Caco-2 (cell line): ENCODE measurements around the gene SYT1. TPM values are rescaled to one million over a fixed set of nuclear protein-coding genes. Genes with fewer than 3 reads are reported as not detected.

Source experiments
- BruUV-seq: library from RNA; stranded (reverse); fragments of 400-500 nt; replicated peaks from 2 replicates; lab custom pipeline; 2021; lab: Mats Ljungman, UMichigan
- CTCF ChIA-PET: fragments of 300-600 bp; sonication (Branson Sonifier 250); formaldehyde crosslinking; loops from one replicate; lab custom pipeline; 2022; ENCODE audit warnings: antibody characterized with exemption; lab: Charles Lee
- POLR2A ChIA-PET: fragments of 300-600 bp; sonication (Branson Sonifier 250); formaldehyde crosslinking; loops from one replicate; lab custom pipeline; 2022; ENCODE audit warnings: antibody characterized with exemption; lab: Charles Lee
- DNase-seq, 2 experiments: peaks; one replicate each; pipeline versions ENCODE4 v3.0.0 to v3.0.0-alpha.2; 2020 to 2022
- H3K27me3 ChIP-seq: replicated peaks from 2 replicates; pipeline ENCODE4 v1.6.0; 2011; ENCODE audit warnings: low read length; ENCODE audit not compliant: control insufficient read depth, insufficient read depth
- H3K36me3 ChIP-seq: 2 replicates; pipeline ENCODE4 v1.5.1; 2011; ENCODE audit warnings: low read length; ENCODE audit not compliant: control insufficient read depth, insufficient read depth
- H3K4me1 ChIP-seq: fragments of 250-450 bp; sonication (Bioruptor Pico); 2 replicates; pipeline ENCODE4 v1.5.1; 2020; ENCODE audit warnings: mild to moderate bottlenecking
- H3K4me3 ChIP-seq: 2 replicates; pipeline ENCODE4 v1.5.1; 2011; ENCODE audit warnings: low read depth, mild to moderate bottlenecking, control low read depth, low read length
- H3K9me3 ChIP-seq: fragments of 250-450 bp; sonication (Bioruptor Pico); 2 replicates; pipeline ENCODE4 v1.5.1; 2020; ENCODE audit warnings: mild to moderate bottlenecking, moderate library complexity
- H3K27ac Mint-ChIP-seq: one replicate; pipeline ENCODE4 v1.8.0; 2022; ENCODE audit warnings: mixed read lengths; ENCODE audit not compliant: unreplicated experiment
- H3K27me3 Mint-ChIP-seq: one replicate; pipeline ENCODE4 v1.8.0; 2022; ENCODE audit warnings: mixed read lengths; ENCODE audit not compliant: insufficient read depth, unreplicated experiment
- H3K36me3 Mint-ChIP-seq: one replicate; pipeline ENCODE4 v1.8.0; 2022; ENCODE audit warnings: mild to moderate bottlenecking, mixed read lengths; ENCODE audit not compliant: insufficient read depth, unreplicated experiment
- H3K4me1 Mint-ChIP-seq: one replicate; pipeline ENCODE4 v1.8.0; 2022; ENCODE audit warnings: low read depth, mixed read lengths; ENCODE audit not compliant: unreplicated experiment
- H3K4me3 Mint-ChIP-seq: one replicate; pipeline ENCODE4 v1.8.0; 2022; ENCODE audit warnings: mild to moderate bottlenecking, moderate library complexity, mixed read lengths; ENCODE audit not compliant: unreplicated experiment
- H3K9me3 Mint-ChIP-seq: one replicate; pipeline ENCODE4 v1.8.0; 2022; ENCODE audit warnings: mixed read lengths; ENCODE audit not compliant: unreplicated experiment
- intact Hi-C: fragments of 100-400 bp; cut with micrococcal nuclease; formaldehyde crosslinking; loops from one replicate; pipeline ENCODE4 v1.10.0; 2022; ENCODE audit not compliant: unreplicated experiment
- total RNA-seq: library from RNA; stranded (reverse); gene quantifications from 2 replicates; pipeline ENCODE4 v1.2.3, GENCODE V29; 2022
- TF ChIP-seq, protein P1 (sequence below), 2 experiments: fragments of 200-600 bp in 1 of 2; IDR thresholded peaks; 1 replicate in 1 of 2; 2 replicates in 1 of 2; pipeline versions ENCODE4 v1.5.1 to v1.8.0; 2011 to 2022; ENCODE audit warnings: antibody characterized with exemption in 1 of 2, control low read depth in 1 of 2, inconsistent platforms in 1 of 2, low read depth in 1 of 2, low read length in 1 of 2, mild to moderate bottlenecking in 1 of 2, moderate library complexity in 1 of 2; ENCODE audit not compliant: insufficient read depth in 1 of 2, severe bottlenecking in 1 of 2, unreplicated experiment in 1 of 2

The SYT1 gene
- total RNA-seq, 1 experiment from 2014 or later, result 0.39 TPM

DNA sequence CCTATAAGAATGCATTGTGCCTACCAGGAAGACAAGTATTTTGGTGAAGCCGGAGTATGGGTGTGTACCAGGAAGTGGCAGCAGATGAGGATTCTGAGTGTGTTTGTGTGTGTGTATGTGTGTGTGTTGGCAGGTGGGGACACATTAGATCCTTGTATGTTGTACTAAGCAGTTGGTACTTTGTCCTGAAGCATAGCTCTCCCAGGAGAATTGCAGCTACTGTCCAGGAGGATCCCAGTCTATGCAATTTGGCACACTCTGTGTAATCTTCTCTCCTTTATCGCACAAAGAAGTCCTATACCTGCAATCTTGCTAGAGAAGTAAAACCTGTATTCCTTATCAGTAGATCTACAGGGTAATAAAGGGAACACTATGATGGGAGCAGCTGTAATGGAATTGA lies 549.7 kb downstream of the SYT1 start:
- Histone ChIP-seq H3K36me3 (peaks cover 2% of the 10 kb centered on the region; the same call in 1 of the 2 replicates), H3K4me1 (peaks cover 71% of the 10 kb centered on the region), H3K9me3 (no peaks in the 10 kb centered on the region), H3K27me3 (no peaks in the 10 kb centered on the region), H3K4me3 (no peak overlapping the region)
- Mint-ChIP-seq H3K27me3 (no peaks in the 10 kb centered on the region), H3K9me3 (no peaks in the 10 kb centered on the region), H3K27ac (peak overlapping the region; percentile 92), H3K36me3 (peaks cover 6% of the 10 kb centered on the region), H3K4me1 (peaks cover 54% of the 10 kb centered on the region), H3K4me3 (peak overlapping the region; percentile 42)
- POLR2A ChIA-PET, result no interaction called here
- CTCF ChIA-PET, result no interaction called here
- peak in 1 of 2 experiments; percentile 36 for DNase-seq
- no TSS peak for BruUV-seq
- intact Hi-C loops, result no loop called here
- TF ChIP-seq, protein P1, sequence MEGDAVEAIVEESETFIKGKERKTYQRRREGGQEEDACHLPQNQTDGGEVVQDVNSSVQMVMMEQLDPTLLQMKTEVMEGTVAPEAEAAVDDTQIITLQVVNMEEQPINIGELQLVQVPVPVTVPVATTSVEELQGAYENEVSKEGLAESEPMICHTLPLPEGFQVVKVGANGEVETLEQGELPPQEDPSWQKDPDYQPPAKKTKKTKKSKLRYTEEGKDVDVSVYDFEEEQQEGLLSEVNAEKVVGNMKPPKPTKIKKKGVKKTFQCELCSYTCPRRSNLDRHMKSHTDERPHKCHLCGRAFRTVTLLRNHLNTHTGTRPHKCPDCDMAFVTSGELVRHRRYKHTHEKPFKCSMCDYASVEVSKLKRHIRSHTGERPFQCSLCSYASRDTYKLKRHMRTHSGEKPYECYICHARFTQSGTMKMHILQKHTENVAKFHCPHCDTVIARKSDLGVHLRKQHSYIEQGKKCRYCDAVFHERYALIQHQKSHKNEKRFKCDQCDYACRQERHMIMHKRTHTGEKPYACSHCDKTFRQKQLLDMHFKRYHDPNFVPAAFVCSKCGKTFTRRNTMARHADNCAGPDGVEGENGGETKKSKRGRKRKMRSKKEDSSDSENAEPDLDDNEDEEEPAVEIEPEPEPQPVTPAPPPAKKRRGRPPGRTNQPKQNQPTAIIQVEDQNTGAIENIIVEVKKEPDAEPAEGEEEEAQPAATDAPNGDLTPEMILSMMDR (IDR thresholded peaks at IDR 0.05; ENCODE audit: insufficient read depth in 1 of 2, low read depth in 1 of 2, low read length in 1 of 2, severe bottlenecking in 1 of 2, unreplicated experiment in 1 of 2), result no peak

DNA sequence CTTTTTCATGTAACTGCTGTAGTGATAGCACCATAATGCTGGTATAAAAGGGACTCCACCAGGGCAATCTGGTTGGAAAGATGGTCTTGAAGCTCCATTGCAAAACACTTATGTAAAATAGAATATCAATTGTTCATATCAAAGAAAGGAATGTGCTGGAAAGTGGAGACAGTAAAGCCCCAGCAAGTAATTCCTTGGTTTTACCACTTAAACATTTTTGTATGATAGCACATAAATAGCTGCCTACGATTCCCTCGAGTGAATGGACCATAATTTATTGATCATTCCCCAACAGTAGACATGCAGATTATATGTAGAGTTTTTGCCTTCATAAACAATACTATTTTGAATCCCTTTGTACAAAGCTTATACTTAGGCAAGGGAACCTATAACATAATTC lies 550.7 kb downstream of the SYT1 start:
- no peaks in the 10 kb centered on the region for H3K9me3 Mint-ChIP-seq
- POLR2A ChIA-PET, result interaction anchor here (0.6 to 1.2 kb wide), 5 partner anchors 41 to 735 kb away, joined by 3 to 5 read pairs (median 3); partner anchors contain the start of gene PAWR

DNA sequence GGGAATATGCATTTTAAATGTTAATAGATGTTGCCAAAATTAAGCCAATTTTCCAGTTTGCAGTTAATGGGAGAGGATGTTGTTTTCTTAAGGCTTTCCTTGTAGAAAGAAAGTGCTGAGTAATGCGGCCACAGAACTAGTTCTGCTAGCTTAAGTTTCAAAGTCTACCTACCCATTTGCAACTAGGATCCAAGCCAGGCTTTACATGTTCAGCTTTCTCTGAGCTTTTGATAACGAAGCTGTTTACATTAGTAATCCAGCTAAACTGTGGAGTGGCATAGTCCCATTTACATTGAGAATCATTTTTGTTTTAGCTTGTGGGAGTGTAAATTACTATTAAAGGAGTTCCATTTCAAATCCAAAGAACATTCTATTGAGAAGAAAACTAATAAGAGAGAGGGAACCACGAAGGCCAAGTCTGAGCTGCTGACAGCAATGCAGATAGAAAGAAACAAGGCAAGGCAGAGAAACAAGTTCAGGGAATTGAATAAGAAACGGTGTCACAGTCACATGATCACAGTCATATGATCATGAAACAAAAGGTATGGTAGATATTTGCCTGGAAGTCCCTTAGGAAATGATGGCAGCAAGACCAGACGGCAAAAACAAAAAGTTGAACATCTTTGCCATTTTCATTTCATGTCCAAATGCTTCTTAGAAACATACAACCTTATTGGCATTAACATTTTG lies 551.3 kb downstream of the SYT1 start:
- Histone ChIP-seq H3K4me1 (peaks cover 77% of the 10 kb centered on the region), H3K9me3 (no peaks in the 10 kb centered on the region), H3K4me3 (no peak overlapping the region), H3K36me3 (peaks cover 2% of the 10 kb centered on the region; the same call in 1 of the 2 replicates), H3K27me3 (no peaks in the 10 kb centered on the region)
- ChIA-PET POLR2A (interaction anchor here (0.6 to 1.2 kb wide), 5 partner anchors 41 to 734 kb away, joined by 3 to 5 read pairs (median 3); partner anchors contain the start of gene PAWR), CTCF (interaction anchor here (0.8 to 1.3 kb wide), 3 partner anchors 114 to 275 kb away, joined by 3 to 5 read pairs (median 4); partner anchors contain the start of gene PAWR)
- peak overlapping the region; percentile 70 for H3K4me3 Mint-ChIP-seq
- peak overlapping the region; percentile 77 for H3K27ac Mint-ChIP-seq
- H3K9me3 Mint-ChIP-seq, result no peaks in the 10 kb centered on the region
- peaks cover 6% of the 10 kb centered on the region for H3K36me3 Mint-ChIP-seq
- TF ChIP-seq, protein P1 (IDR thresholded peaks at IDR 0.05; ENCODE audit: insufficient read depth in 1 of 2, low read depth in 1 of 2, low read length in 1 of 2, severe bottlenecking in 1 of 2, unreplicated experiment in 1 of 2), result no peak
- BruUV-seq, result TSS peak; percentile 97
- peak; percentile 65 to 74 for DNase-seq
- H3K4me1 Mint-ChIP-seq, result peaks cover 59% of the 10 kb centered on the region
- intact Hi-C loops, result loop anchor here (1.0 to 5.0 kb wide), 3 partner anchors 114 to 521 kb away; partner anchors contain the start of gene PPP1R12A
- H3K27me3 Mint-ChIP-seq, result no peaks in the 10 kb centered on the region

More for the DNA sequence above, 550.7 kb downstream of the SYT1 start:
- H3K4me3 Mint-ChIP-seq, result peak overlapping the region; percentile 70
- intact Hi-C loops, result loop anchor here (5.0 kb wide), 1 partner anchor 522 kb away; the partner anchor contains the start of gene PPP1R12A
- H3K27ac Mint-ChIP-seq, result peak overlapping the region; percentile 77
- no peaks in the 10 kb centered on the region for H3K27me3 ChIP-seq
- peaks cover 2% of the 10 kb centered on the region; the same call in 1 of the 2 replicates for H3K36me3 ChIP-seq
- TF ChIP-seq, protein P1 (IDR thresholded peaks at IDR 0.05; ENCODE audit: insufficient read depth in 1 of 2, low read depth in 1 of 2, low read length in 1 of 2, severe bottlenecking in 1 of 2, unreplicated experiment in 1 of 2), result no peak
- no peaks in the 10 kb centered on the region for H3K9me3 ChIP-seq
- H3K4me1 Mint-ChIP-seq, result peaks cover 54% of the 10 kb centered on the region
- peaks cover 6% of the 10 kb centered on the region for H3K36me3 Mint-ChIP-seq
- no peaks in the 10 kb centered on the region for H3K27me3 Mint-ChIP-seq
- BruUV-seq, result no TSS peak
- CTCF ChIA-PET, result interaction anchor here (0.8 to 1.3 kb wide), 3 partner anchors 115 to 275 kb away, joined by 3 to 5 read pairs (median 4); partner anchors contain the start of gene PAWR
- peaks cover 71% of the 10 kb centered on the region for H3K4me1 ChIP-seq
- H3K4me3 ChIP-seq, result no peak overlapping the region
- DNase-seq, result no peak
